Measurements from ENCODE around the gene ATP9B. TPM values are rescaled to one million over a fixed set of nuclear protein-coding genes. Genes with fewer than 3 reads are reported as not detected.
A peak's percentile ranks its signal among the peaks of the same experiment; 100 is the strongest.

The ATP9B gene
- total RNA-seq, 1 experiment from 2014 or later: 20.9 TPM

GRCh38 chr18:79071037-79071436 lies 1.8 kb downstream of the ATP9B start:
- no peak overlapping the region for H3T11ph ChIP-seq (ENCODE audit: low read length)
- no peak overlapping the region for H2BK5ac ChIP-seq (ENCODE audit: insufficient read length, low read length)
- no peak overlapping the region for H4K5ac ChIP-seq (ENCODE audit: insufficient read length, low read depth, low read length)
- peaks cover 8% of the 10 kb centered on the region for H3K23me2 ChIP-seq (ENCODE audit: insufficient read length, low read depth, low read length, poor library complexity, severe bottlenecking)
- H3K79me2 ChIP-seq (ENCODE audit: insufficient read depth, low read length): peaks cover 17% of the 10 kb centered on the region; the same call in 1 of the 2 replicates
- Mint-ChIP-seq H3K9me3 (peaks cover 51 to 55% of the 10 kb centered on the region in 2 experiments), H3K27ac (no peak overlapping the region), H3K4me1 (peaks cover 4 to 8% of the 10 kb centered on the region in 2 experiments; a peak in 3 of 4 replicates), H3K4me3 (peak overlapping the region; percentile 82 to 89; a peak in 4 of 5 replicates), H3K27me3 (ENCODE audit: low read depth) (peaks cover 25% of the 10 kb centered on the region), H3K36me3 (ENCODE audit: insufficient read depth in 1 of 3, low read depth in 3 of 3) (peaks cover 34 to 51% (median 38%) of the 10 kb centered on the region in 3 experiments)
- no peak overlapping the region for H2AK5ac ChIP-seq (ENCODE audit: insufficient read length, low read length)
- no peak overlapping the region for H2BK20ac ChIP-seq (ENCODE audit: low read depth, low read length, poor library complexity, severe bottlenecking)
- H2BK12ac ChIP-seq (ENCODE audit: insufficient read length, low read depth, low read length): no peak overlapping the region
- no peak overlapping the region for H3K23ac ChIP-seq (ENCODE audit: insufficient read length, low read depth, low read length)
- TF ChIP-seq CTCF (conservative IDR thresholded peaks at IDR 0.05): no peak
- no peak overlapping the region for H2BK15ac ChIP-seq (ENCODE audit: low read depth, low read length)
- no peak for DNase-seq
- peaks cover 5% of the 10 kb centered on the region; the same call in 1 of the 2 replicates for H3K27me3 ChIP-seq (ENCODE audit: insufficient read depth, low read length)
- no peaks in the 10 kb centered on the region for H3K4me1 ChIP-seq (ENCODE audit: insufficient read depth, low read length)
- H3K27ac ChIP-seq (ENCODE audit: insufficient read length, low read depth, low read length): no peak overlapping the region
- peaks cover 9% of the 10 kb centered on the region for H3K79me1 ChIP-seq (ENCODE audit: insufficient read depth, low read depth, low read length, poor library complexity, severe bottlenecking)
- no peak overlapping the region for H3K4me2 ChIP-seq (ENCODE audit: insufficient read depth, insufficient read length, low read length)
- H3K56ac ChIP-seq (ENCODE audit: insufficient read length, low read depth, low read length): no peak overlapping the region
- H3K14ac ChIP-seq (ENCODE audit: insufficient read depth, low read length): no peak overlapping the region
- no peak overlapping the region for H3K9ac ChIP-seq (ENCODE audit: extremely low read depth, insufficient read length, low read length)
- no peak overlapping the region for H3K18ac ChIP-seq (ENCODE audit: insufficient read length, low read depth, low read length)
- H2BK120ac ChIP-seq (ENCODE audit: low read depth, low read length, poor library complexity, severe bottlenecking): no peak overlapping the region
- no CpG with 5 or more reads among the region's 1 CpG for WGBS (ENCODE audit: extremely low coverage, insufficient read length, low lambda C conversion rate)
- no peak overlapping the region for H3K4ac ChIP-seq (ENCODE audit: low read depth, low read length)
- H4K91ac ChIP-seq (ENCODE audit: insufficient read length, low read depth, low read length): no peak overlapping the region
- H2AFZ ChIP-seq (ENCODE audit: low read length): no peak overlapping the region
- H4K20me1 ChIP-seq (ENCODE audit: control insufficient read depth, insufficient read depth, insufficient read length): no peaks in the 10 kb centered on the region
- no peak overlapping the region for H4K8ac ChIP-seq (replicated peaks; ENCODE audit: insufficient read length, low read depth, low read length)
- no peaks in the 10 kb centered on the region for H3K9me3 ChIP-seq (ENCODE audit: control insufficient read depth, low read depth, low read length)
